Measurements from ENCODE around the gene CXorf58. TPM values are rescaled to one million over a fixed set of nuclear protein-coding genes. Genes with fewer than 3 reads are reported as not detected.

CXorf58 gene
- total RNA-seq, 4 donors from 2014 or later: 0.15 TPM; not detected in 3

GRCh38 chrX:23978491-23978890 is 70.7 kb downstream of the CXorf58 start:
- no peaks in the 10 kb centered on the region for H3K9me3 ChIP-seq
- no peak for TF ChIP-seq POLR2AphosphoS5 (IDR thresholded peaks at IDR 0.05)
- no peak for TF ChIP-seq POLR2A (IDR thresholded peaks at IDR 0.05)
- no peak for TF ChIP-seq CTCF (IDR thresholded peaks at IDR 0.05)
- no peak for TF ChIP-seq EP300 (IDR thresholded peaks at IDR 0.05)
- no peaks in the 10 kb centered on the region for H3K27me3 ChIP-seq
- ATAC-seq: no peak
- peaks cover 0 to 7% (median 0%) of the 10 kb centered on the region in 3 donors for H3K4me1 ChIP-seq
- no peak overlapping the region for H3K27ac ChIP-seq
- H3K4me3 ChIP-seq: no peak overlapping the region
- no peaks in the 10 kb centered on the region for H3K36me3 ChIP-seq
- WGBS, 2 donors (ENCODE audit: low coverage in 1 of 2): 48 to 57% methylated on average over 2 of the region's 4 CpGs

- no peaks in the 10 kb centered on the region for H3K36me3 ChIP-seq
- ATAC-seq: no peak
- H3K4me3 ChIP-seq: no peak overlapping the region
- TF ChIP-seq POLR2AphosphoS5 (IDR thresholded peaks at IDR 0.05) (peak; percentile 48), POLR2A (IDR thresholded peaks at IDR 0.05) (no peak)
- WGBS, 2 donors (ENCODE audit: low coverage in 1 of 2): 59% methylated on average over 3 of the region's 5 CpGs; no CpG with 5 or more reads in 1 of the 2 donors
- H3K27me3 ChIP-seq: no peaks in the 10 kb centered on the region
- H3K4me1 ChIP-seq: peaks cover 0 to 14% (median 0%) of the 10 kb centered on the region in 3 donors
- no peaks in the 10 kb centered on the region for H3K9me3 ChIP-seq
- H3K27ac ChIP-seq: peak overlapping the region in 1 of 4 donors; percentile 53
Measured at GRCh38 chrX:23980011-23980441, 72.2 kb downstream of the CXorf58 start.

GRCh38 chrX:23981222-23981621 is 73.4 kb downstream of the CXorf58 start:
- Histone ChIP-seq H3K9me3 (no peaks in the 10 kb centered on the region), H3K36me3 (no peaks in the 10 kb centered on the region), H3K27me3 (no peaks in the 10 kb centered on the region), H3K4me1 (peaks cover 0 to 17% (median 0%) of the 10 kb centered on the region in 3 donors), H3K4me3 (no peak overlapping the region), H3K27ac (no peak overlapping the region)
- WGBS, 2 donors (ENCODE audit: low coverage in 1 of 2): 52 to 80% methylated on average over 1 to 3 of the region's 4 CpGs
- no peak for TF ChIP-seq CTCF (IDR thresholded peaks at IDR 0.05)
- no peak for TF ChIP-seq POLR2A (IDR thresholded peaks at IDR 0.05)
- no peak for TF ChIP-seq EP300 (IDR thresholded peaks at IDR 0.05)
- TF ChIP-seq POLR2AphosphoS5 (IDR thresholded peaks at IDR 0.05): no peak
- ATAC-seq: no peak

GRCh38 chrX:23981711-23982110 is 73.9 kb downstream of the CXorf58 start:
- Histone ChIP-seq H3K4me1 (peaks cover 0 to 17% (median 0%) of the 10 kb centered on the region in 3 donors), H3K36me3 (no peaks in the 10 kb centered on the region), H3K9me3 (no peaks in the 10 kb centered on the region), H3K27me3 (no peaks in the 10 kb centered on the region), H3K27ac (no peak overlapping the region), H3K4me3 (no peak overlapping the region)
- no CpG with 5 or more reads among the region's 2 CpGs for WGBS, 2 donors (ENCODE audit: low coverage in 1 of 2)
- TF ChIP-seq POLR2AphosphoS5 (IDR thresholded peaks at IDR 0.05) (no peak), POLR2A (IDR thresholded peaks at IDR 0.05) (no peak), EP300 (IDR thresholded peaks at IDR 0.05) (no peak), CTCF (IDR thresholded peaks at IDR 0.05) (no peak)
- ATAC-seq: no peak

- Histone ChIP-seq H3K4me1 (peaks cover 0 to 17% (median 0%) of the 10 kb centered on the region in 3 donors), H3K36me3 (peaks cover 0 to 9% of the 10 kb centered on the region in 2 donors), H3K4me3 (no peak overlapping the region), H3K27me3 (no peaks in the 10 kb centered on the region), H3K27ac (peak overlapping the region in 1 of 4 donors; percentile 43), H3K9me3 (no peaks in the 10 kb centered on the region)
- TF ChIP-seq POLR2A (IDR thresholded peaks at IDR 0.05) (no peak), POLR2AphosphoS5 (IDR thresholded peaks at IDR 0.05) (no peak), EP300 (IDR thresholded peaks at IDR 0.05) (no peak), CTCF (IDR thresholded peaks at IDR 0.05) (no peak)
- ATAC-seq: no peak
- WGBS, 2 donors (ENCODE audit: low coverage in 1 of 2): 47 to 56% methylated on average over 1 of the region's 1 CpG
Measured at GRCh38 chrX:23982891-23983290, 75.1 kb downstream of the CXorf58 start.

Other genes with a start within 250 kb of the CXorf58 start
- gene PRDX4, start 240.5 kb upstream of the CXorf58 start, total RNA-seq: 100 to 1,000 TPM in 1 of 4 donors, 10 to 100 TPM in 3; 47.6 to 126 (median 74.3) TPM
- gene ACOT9, start 164.7 kb upstream of the CXorf58 start, total RNA-seq: 10 to 100 TPM; 48.7 to 70.7 (median 57.7) TPM
- 100 to 1,000 TPM; 167 to 405 (median 277) TPM for gene SAT1, start 124.8 kb upstream of the CXorf58 start, total RNA-seq
- gene APOO, start 68 bp upstream of the CXorf58 start, total RNA-seq: 10 to 100 TPM in 1 of 4 donors, 1 to 10 TPM in 3; 4.5 to 19.8 (median 8.7) TPM
- gene KLHL15, start 119.2 kb downstream of the CXorf58 start, total RNA-seq: 10 to 100 TPM; 12.2 to 42.3 (median 17.4) TPM
- 100 to 1,000 TPM; 139 to 179 (median 156) TPM for gene EIF2S3, start 146.9 kb downstream of the CXorf58 start, total RNA-seq
- 10 to 100 TPM; 59.6 to 94.3 (median 63.1) TPM for gene ZFX, start 241.7 kb downstream of the CXorf58 start, total RNA-seq